IPS-11a (cell line): ENCODE data around the gene NOS3.

Experiments used
- H3K4me3 ChIP-seq: one replicate; pipeline ENCODE4 v1.5.1; 2013; ENCODE audit warnings: low read depth, low read length, control low read depth

NOS3 gene

GRCh38 chr7:150990416-150991186, at the start of gene NOS3:
TSS of gene NOS3 (plus strand) at chr7:150991017. CDS start at chr7:150993804, 2,787 bp downstream.
- H3K4me3 ChIP-seq: no peak within 1 kb of the TSS

GRCh38 chr7:150941351-150942000, 49.3 kb upstream of the NOS3 start:
- H3K4me3 ChIP-seq: no peak overlapping the region

- no peak overlapping the region for H3K4me3 ChIP-seq
These were observed 48.7 kb upstream of the NOS3 start for GRCh38 chr7:150942001-150942590.

GRCh38 chr7:150942591-150943452, 48.0 kb upstream of the NOS3 start:
- H3K4me3 ChIP-seq: no peak overlapping the region

GRCh38 chr7:150943453-150943814, 47.4 kb upstream of the NOS3 start:
- H3K4me3 ChIP-seq: no peak overlapping the region

GRCh38 chr7:150944066-150945042, 46.5 kb upstream of the NOS3 start:
- no peak overlapping the region for H3K4me3 ChIP-seq

- H3K4me3 ChIP-seq: no peak overlapping the region
These were observed 45.5 kb upstream of the NOS3 start for GRCh38 chr7:150945171-150945852.

GRCh38 chr7:150945853-150946420, 44.9 kb upstream of the NOS3 start:
- no peak overlapping the region for H3K4me3 ChIP-seq

GRCh38 chr7:150946421-150947240, 44.2 kb upstream of the NOS3 start:
- H3K4me3 ChIP-seq: no peak overlapping the region

GRCh38 chr7:150947241-150947745, 43.5 kb upstream of the NOS3 start:
- no peak overlapping the region for H3K4me3 ChIP-seq

GRCh38 chr7:150947761-150948651, 42.8 kb upstream of the NOS3 start:
- H3K4me3 ChIP-seq: no peak overlapping the region

GRCh38 chr7:150948791-150949251, 42.0 kb upstream of the NOS3 start:
- no peak overlapping the region for H3K4me3 ChIP-seq

- no peak overlapping the region for H3K4me3 ChIP-seq
These were observed 41.3 kb upstream of the NOS3 start for GRCh38 chr7:150949564-150949963.

GRCh38 chr7:150949971-150950491, 40.8 kb upstream of the NOS3 start:
- H3K4me3 ChIP-seq: no peak overlapping the region

- H3K4me3 ChIP-seq: no peak overlapping the region
These were observed 40.2 kb upstream of the NOS3 start for GRCh38 chr7:150950496-150951180.

GRCh38 chr7:150951181-150951520, 39.7 kb upstream of the NOS3 start:
- H3K4me3 ChIP-seq: no peak overlapping the region
